ENCODE data around the gene NAA40.

- TF ChIP-seq CTCF (conservative IDR thresholded peaks at IDR 0.05; ENCODE audit: low read depth, low read length) (no peak), NFE2L2 (IDR thresholded peaks at IDR 0.05; ENCODE audit: low read depth, low read length) (no peak), SMC3 (IDR thresholded peaks at IDR 0.05; ENCODE audit: low read depth, low read length) (no peak), MAFK (IDR thresholded peaks at IDR 0.05; ENCODE audit: low read depth, low read length) (no peak), RAD21 (IDR thresholded peaks at IDR 0.05; ENCODE audit: low read length) (no peak), RFX5 (IDR thresholded peaks at IDR 0.05; ENCODE audit: low read depth, low read length) (no peak), USF2 (IDR thresholded peaks at IDR 0.05; ENCODE audit: low read depth, low read length) (no peak), BHLHE40 (IDR thresholded peaks at IDR 0.05; ENCODE audit: low read depth, low read length) (no peak), FOS (IDR thresholded peaks at IDR 0.05; ENCODE audit: low read depth, low read length) (no peak), POLR2A (IDR thresholded peaks at IDR 0.05; ENCODE audit: low read depth, low read length) (no peak), RCOR1 (IDR thresholded peaks at IDR 0.05; ENCODE audit: insufficient replicate concordance, low read length) (no peak), MAZ (IDR thresholded peaks at IDR 0.05; ENCODE audit: borderline replicate concordance, low read depth, low read length) (no peak), CEBPB (IDR thresholded peaks at IDR 0.05; ENCODE audit: low read depth, low read length) (no peak), MXI1 (IDR thresholded peaks at IDR 0.05; ENCODE audit: borderline replicate concordance, low read depth, low read length) (no peak)
Observed at GRCh38 chr11:63933459-63933858, 5.3 kb upstream of the NAA40 start.
